Activated CD4-positive, alpha-beta T cell treated with anti-CD3 and anti-CD28 coated beads, Interleukin-2, amount 50 U/mL, for 1 hour (primary cell): ENCODE results near the gene BMP7.

Source experiments
- DNase-seq: peaks from one replicate; pipeline ENCODE4 v3.0.0-alpha.2; 2020

The BMP7 gene

GRCh38 chr20:57224641-57225138 is 41.8 kb downstream of the BMP7 start:
- no peak for DNase-seq

- DNase-seq = no peak
Observed at GRCh38 chr20:57223648-57224489, 42.6 kb downstream of the BMP7 start.

DNA sequence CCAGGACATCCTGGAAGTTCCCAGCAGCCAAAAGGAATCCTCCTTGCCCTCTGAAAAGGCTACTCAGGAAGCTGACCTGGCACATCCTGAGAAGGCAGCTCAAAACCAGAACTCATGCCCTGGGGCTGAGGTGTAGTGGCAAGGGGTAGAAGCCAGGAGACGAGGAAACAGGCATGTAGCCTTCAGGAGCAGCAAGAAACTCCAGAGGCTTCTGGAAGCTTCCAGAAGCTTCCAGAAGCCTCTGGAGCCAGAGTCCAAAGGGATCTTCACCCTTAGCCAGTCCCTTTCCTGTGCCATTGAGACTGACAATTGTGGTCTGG is 43.9 kb downstream of the BMP7 start:
- no peak for DNase-seq

GRCh38 chr20:57221916-57222630 is 44.4 kb downstream of the BMP7 start:
- no peak for DNase-seq

- no peak for DNase-seq
Observed at GRCh38 chr20:57220337-57221145, 45.9 kb downstream of the BMP7 start.

DNA sequence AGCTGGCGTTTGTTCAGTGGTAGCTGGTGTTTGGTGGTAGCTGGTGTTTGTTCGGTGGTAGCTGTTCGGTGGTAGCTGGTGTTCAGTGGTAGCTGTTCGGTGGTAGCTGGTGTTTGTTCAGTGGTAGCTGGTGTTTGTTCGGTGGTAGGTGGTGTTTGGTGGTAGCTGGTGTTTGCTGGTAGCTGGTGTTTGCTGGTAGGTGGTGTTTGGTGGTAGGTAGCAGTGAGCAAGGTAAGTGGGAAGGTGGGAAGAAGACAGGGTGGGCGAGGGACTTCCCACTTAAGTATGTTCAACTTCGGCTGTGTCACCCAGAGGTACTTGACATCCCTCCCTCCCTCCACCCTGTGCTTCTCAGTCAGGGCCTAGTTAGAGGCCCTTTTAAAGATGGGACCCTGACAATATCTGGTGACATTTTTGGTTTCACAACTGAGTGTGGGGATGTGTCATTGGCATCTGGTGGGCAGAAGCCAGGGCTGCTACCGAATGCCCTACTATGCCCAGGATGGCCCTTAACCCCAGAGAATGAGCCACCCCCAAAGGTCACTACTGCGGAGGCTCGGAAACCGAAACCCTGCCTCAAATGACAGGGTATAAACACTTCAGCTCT is 47.3 kb downstream of the BMP7 start:
- DNase-seq = no peak

DNA sequence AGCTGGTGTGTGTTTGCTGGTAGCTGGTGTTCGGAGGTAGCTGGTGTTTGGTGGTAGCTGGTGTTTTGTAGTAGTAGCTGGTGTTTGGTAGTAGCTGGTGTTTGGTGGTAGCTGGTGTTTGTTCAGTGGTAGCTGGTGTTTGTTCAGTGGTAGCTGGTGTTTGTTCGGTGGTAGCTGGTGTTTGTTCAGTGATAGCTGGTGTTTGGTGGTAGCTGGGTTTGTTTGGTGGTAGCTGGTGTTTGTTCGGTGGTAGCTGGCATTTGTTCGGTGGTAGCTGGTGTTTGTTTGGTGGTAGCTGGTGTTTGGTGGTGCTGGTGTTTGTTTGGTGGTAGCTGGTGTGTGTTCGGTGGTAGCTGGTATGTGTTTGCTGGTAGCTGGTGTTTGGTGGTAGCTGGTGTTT is 48.0 kb downstream of the BMP7 start:
- no peak for DNase-seq

DNA sequence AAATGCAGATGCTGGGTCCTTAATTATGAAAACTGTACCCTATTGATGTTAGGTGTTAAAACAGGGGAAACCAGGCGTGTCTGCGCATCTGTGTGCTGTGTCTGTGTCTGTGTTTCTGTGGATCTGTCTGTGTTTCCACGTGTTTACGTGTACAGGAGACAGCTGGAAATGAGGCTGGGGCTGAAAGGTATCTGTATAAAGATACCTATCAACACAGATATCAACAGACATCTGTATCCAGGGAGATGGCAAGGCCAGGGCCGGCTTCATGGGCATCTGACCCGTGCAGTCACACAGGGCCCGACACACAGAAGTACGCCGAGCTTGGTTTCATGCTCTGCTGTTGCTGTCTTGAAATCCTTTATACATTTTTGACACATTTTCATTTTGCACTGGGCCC is 48.6 kb downstream of the BMP7 start:
- DNase-seq = no peak

DNA sequence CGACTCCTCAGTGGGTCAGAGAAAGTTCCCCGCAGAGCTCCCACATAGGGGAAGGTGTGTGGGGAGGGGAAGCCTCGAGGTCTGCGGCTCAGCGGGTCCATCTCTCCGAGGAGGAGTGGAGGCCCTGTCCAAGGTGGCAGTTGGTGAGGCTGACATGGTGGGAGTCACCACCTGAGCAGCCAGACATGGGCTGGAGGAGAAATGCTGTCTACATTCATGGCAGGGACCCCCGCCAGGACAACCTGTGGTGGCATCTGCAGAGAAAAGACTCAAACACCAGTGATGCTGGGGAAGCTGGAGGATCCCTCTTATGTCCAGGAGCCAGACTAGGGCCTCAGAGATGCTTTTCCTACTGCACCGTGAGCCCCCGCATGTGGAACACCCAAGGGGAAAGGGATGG is 49.8 kb downstream of the BMP7 start:
- no peak for DNase-seq

DNA sequence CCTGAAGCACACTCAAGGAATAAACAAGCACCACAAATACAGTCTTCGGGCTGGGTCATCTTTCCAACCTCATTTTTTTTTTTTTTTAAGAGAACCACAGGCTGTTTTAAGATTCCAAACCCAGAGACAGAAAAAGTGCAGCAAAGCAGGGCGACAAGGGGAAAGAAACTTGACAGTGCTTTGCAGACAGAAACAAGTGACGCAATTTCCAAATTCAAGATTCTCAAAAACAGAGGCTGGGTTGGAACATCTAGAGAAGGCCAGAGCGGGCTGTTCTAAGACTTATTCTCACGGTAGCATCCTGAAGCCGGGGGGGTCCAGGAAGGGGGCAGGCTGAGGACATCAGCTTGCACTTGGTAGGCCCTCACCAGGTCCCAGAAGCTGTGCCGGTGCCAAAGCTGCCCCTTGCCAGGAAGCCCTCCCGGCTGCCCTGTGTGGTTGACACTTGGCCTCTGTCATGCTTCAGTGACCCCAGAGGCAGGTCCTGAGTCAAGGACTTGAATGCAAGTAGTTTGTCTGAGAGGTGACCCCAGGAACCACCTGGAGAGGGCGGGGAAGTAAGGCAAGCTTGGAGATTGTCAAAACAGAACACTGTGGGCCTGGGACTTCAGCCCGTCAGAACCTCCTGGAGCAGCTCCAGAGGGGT is 50.5 kb downstream of the BMP7 start:
- DNase-seq = no peak

DNA sequence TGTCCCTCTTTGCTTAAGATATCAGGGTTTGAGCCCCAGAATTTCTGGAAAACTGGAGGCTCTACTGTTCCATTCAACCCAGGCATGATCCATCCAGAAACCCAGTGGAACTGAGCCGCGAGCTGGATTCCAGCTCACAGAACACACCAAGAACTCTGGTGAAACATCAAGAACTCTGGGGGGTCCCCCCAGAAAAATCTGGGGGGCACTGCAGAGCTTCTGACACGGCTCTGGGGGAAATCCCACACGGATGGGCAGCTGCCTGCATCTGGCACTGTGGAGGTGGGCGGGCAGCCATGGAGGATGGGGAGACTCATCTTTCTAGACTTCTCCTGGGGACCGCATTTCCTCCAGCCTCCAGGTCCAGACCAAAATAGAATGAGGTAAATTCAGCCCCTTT is 51.0 kb downstream of the BMP7 start:
- no peak for DNase-seq

- DNase-seq = no peak
Observed at GRCh38 chr20:57214948-57215347, 51.5 kb downstream of the BMP7 start.

DNA sequence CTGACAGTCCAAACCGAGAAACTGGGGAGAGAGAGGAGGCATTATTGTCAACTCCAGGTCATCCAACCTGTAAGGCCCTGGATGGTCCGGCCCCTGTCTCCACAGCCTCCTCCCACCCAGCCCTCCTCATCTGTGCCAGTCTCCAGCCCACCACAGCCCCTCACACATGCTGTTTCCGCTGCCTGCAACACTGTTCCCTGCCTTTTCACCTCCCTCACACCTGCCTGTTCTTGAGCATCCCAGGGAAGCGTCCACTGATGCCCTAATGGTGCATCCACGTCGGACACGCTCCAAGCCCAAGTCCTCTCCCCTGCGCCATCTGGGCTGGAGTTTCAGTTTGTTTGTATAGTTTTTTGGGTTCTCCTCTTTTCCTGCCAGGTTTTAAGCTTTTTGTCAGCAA is 52.0 kb downstream of the BMP7 start:
- no peak for DNase-seq

DNA sequence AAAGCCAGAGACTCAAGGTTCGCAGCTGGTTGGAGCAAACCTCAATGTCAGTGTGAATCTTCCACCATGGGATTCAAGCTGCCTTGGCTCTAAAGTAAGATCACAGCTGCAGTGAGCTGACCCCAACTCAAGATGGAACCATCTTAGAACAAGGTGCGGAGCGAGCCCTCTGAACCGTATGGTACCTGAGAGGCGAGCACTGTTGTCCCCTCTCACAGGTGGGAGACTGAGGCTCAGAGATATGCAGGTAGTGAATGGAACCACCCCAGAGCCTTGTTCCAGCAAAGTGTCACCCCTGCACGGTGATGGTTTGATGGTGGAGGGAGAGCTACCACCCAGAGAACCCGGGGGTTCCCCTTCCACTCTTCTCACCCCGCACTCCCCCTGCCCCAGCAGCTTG is 52.5 kb downstream of the BMP7 start:
- DNase-seq = no peak

GRCh38 chr20:57213291-57213690 is 53.1 kb downstream of the BMP7 start:
- DNase-seq = no peak

- DNase-seq = no peak
Observed at GRCh38 chr20:57212534-57213276, 53.7 kb downstream of the BMP7 start.

GRCh38 chr20:57211908-57212533 is 54.4 kb downstream of the BMP7 start:
- no peak for DNase-seq

DNA sequence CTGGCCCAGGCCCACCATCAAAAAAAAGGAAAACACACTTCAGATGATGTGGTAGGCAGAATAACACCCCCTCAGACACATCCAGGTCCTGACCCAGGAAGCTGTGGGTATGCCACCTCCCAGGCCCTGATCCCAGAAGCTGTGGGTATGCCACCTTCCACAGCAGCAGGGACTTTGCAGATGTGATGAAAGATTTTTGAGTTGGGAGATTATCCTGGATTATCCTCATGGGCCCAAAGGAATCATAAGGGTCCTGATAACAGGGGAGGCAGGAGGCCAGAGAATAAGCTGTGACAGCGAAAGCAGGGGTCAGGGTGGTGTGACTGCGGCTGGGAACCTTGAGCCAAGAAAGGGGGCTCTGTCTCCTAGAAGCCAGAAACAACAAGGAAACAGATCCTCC is 55.0 kb downstream of the BMP7 start:
- no peak for DNase-seq

- DNase-seq = no peak
Observed at GRCh38 chr20:57210911-57211280, 55.5 kb downstream of the BMP7 start.

- DNase-seq = no peak
Observed at GRCh38 chr20:57210054-57210910, 56.2 kb downstream of the BMP7 start.
